GM23338 (cell line): ENCODE results near the gene CX3CL1. TPM values are rescaled to one million over a fixed set of nuclear protein-coding genes. Genes with fewer than 3 reads are reported as not detected.

Experiments
- ATAC-seq: fragments of 200-7000 bp; cut with Tn5 transposase; 3 replicates; pipeline ENCODE4 v1.9.1; 2020
- DNase-seq: peaks from one replicate; pipeline ENCODE4 v3.0.0-alpha.2; 2015; ENCODE audit warnings: low spot score
- H2AFZ ChIP-seq: fragments of 200-600 bp; sonication (generic); 2 replicates; pipeline ENCODE4 v1.8.0; 2016; ENCODE audit warnings: antibody characterized with exemption, mild to moderate bottlenecking, moderate library complexity
- H3F3A ChIP-seq: fragments of 200-600 bp; sonication (generic); replicated peaks from 2 replicates; pipeline ENCODE4 v1.8.0; 2017; ENCODE audit warnings: antibody characterized with exemption, mixed run types, low read depth
- H3K27ac ChIP-seq: fragments of 200-600 bp; sonication (generic); 2 replicates; pipeline ENCODE4 v1.6.1; 2016; ENCODE audit warnings: low read depth
- H3K27me3 ChIP-seq: fragments of 200-600 bp; sonication (generic); 2 replicates; pipeline ENCODE4 v1.8.0; 2016; ENCODE audit warnings: mild to moderate bottlenecking, mixed run types, moderate library complexity; ENCODE audit not compliant: insufficient read depth
- H3K36me3 ChIP-seq: fragments of 200-600 bp; sonication (generic); 2 replicates; pipeline ENCODE4 v1.8.0; 2016; ENCODE audit warnings: mild to moderate bottlenecking; ENCODE audit not compliant: insufficient read depth
- H3K4me1 ChIP-seq: fragments of 200-600 bp; sonication (generic); 2 replicates; pipeline ENCODE4 v1.8.0; 2016; ENCODE audit warnings: mild to moderate bottlenecking, moderate library complexity; ENCODE audit not compliant: insufficient read depth
- H3K4me2 ChIP-seq: fragments of 200-600 bp; sonication (generic); 2 replicates; pipeline ENCODE4 v1.7.1; 2017; ENCODE audit warnings: mixed run types
- H3K4me3 ChIP-seq: fragments of 200-600 bp; sonication (generic); 2 replicates; pipeline ENCODE4 v1.6.1; 2016; ENCODE audit warnings: mixed run types
- H3K79me2 ChIP-seq: fragments of 200-600 bp; sonication (generic); replicated peaks from 2 replicates; pipeline ENCODE4 v1.8.0; 2017; ENCODE audit warnings: mild to moderate bottlenecking; ENCODE audit not compliant: insufficient read depth
- H3K9me2 ChIP-seq: fragments of 200-600 bp; sonication (generic); 2 replicates; pipeline ENCODE4 v1.8.0; 2017; ENCODE audit not compliant: insufficient read depth
- H4K20me1 ChIP-seq: fragments of 200-600 bp; sonication (generic); replicated peaks from 2 replicates; pipeline ENCODE4 v1.8.0; 2017; ENCODE audit warnings: mild to moderate bottlenecking; ENCODE audit not compliant: insufficient read depth
- H3K27ac Mint-ChIP-seq: 2 replicates; pipeline ENCODE4 v1.8.0; 2020; ENCODE audit warnings: inconsistent platforms, mild to moderate bottlenecking, moderate library complexity, mixed read lengths
- H3K27me3 Mint-ChIP-seq: 3 replicates; pipeline ENCODE4 v1.8.0; 2022; ENCODE audit warnings: low read depth, mild to moderate bottlenecking, moderate library complexity, mixed read lengths, inconsistent platforms; ENCODE audit not compliant: insufficient read depth, poor library complexity
- H3K36me3 Mint-ChIP-seq: 3 replicates; pipeline ENCODE4 v1.8.0; 2021; ENCODE audit warnings: low read depth, mild to moderate bottlenecking, inconsistent platforms, moderate library complexity, mixed read lengths
- H3K4me1 Mint-ChIP-seq: 3 replicates; pipeline ENCODE4 v1.8.0; 2020; ENCODE audit warnings: mild to moderate bottlenecking, inconsistent platforms, mixed read lengths
- H3K4me3 Mint-ChIP-seq: 3 replicates; pipeline ENCODE4 v1.8.0; 2021; ENCODE audit warnings: moderate library complexity, mild to moderate bottlenecking, inconsistent platforms, mixed read lengths
- H3K9me3 Mint-ChIP-seq: 3 replicates; pipeline ENCODE4 v1.8.0; 2020; ENCODE audit warnings: moderate library complexity, mild to moderate bottlenecking, inconsistent platforms, mixed read lengths
- CREB1 ChIP-seq: fragments of 250-450 bp; sonication (Bioruptor Pico); IDR thresholded peaks from 2 replicates; pipeline ENCODE4 v1.5.0; 2020; ENCODE audit warnings: low read depth, mild to moderate bottlenecking, moderate library complexity
- ETS1 ChIP-seq: IDR thresholded peaks from 2 replicates; pipeline ENCODE4 v1.6.1; 2016; ENCODE audit warnings: antibody characterized with exemption
- EZH2 ChIP-seq: fragments of 200-600 bp; sonication (generic); IDR thresholded peaks from one replicate; pipeline ENCODE4 v1.8.0; 2017; ENCODE audit warnings: antibody characterized with exemption, mild to moderate bottlenecking, low read depth; ENCODE audit not compliant: unreplicated experiment
- EZH2phosphoT487 ChIP-seq: fragments of 200-600 bp; sonication (generic); IDR thresholded peaks from one replicate; pipeline ENCODE4 v1.8.1; 2018; ENCODE audit warnings: antibody characterized with exemption; ENCODE audit not compliant: unreplicated experiment
- JUNB ChIP-seq: IDR thresholded peaks from one replicate; pipeline ENCODE4 v1.6.1; 2016; ENCODE audit warnings: antibody characterized with exemption; ENCODE audit not compliant: unreplicated experiment
- NANOG ChIP-seq: IDR thresholded peaks from 2 replicates; pipeline ENCODE4 v1.6.1; 2016; ENCODE audit warnings: antibody characterized with exemption, borderline replicate concordance
- POLR2AphosphoS5 ChIP-seq: IDR thresholded peaks from 2 replicates; pipeline ENCODE4 v1.6.1; 2016; ENCODE audit warnings: antibody characterized with exemption, low read depth
- STAT1 ChIP-seq: IDR thresholded peaks from one replicate; pipeline ENCODE4 v1.6.1; 2016; ENCODE audit warnings: antibody characterized with exemption; ENCODE audit not compliant: unreplicated experiment
- ZNF114 ChIP-seq: fragments of 250-450 bp; sonication (Bioruptor Pico); IDR thresholded peaks from 2 replicates; pipeline ENCODE4 v1.5.0; 2020; ENCODE audit warnings: mild to moderate bottlenecking, moderate library complexity
- ZNF331 ChIP-seq: fragments of 250-450 bp; sonication (Bioruptor Pico); IDR thresholded peaks from 2 replicates; pipeline ENCODE4 v1.5.0; 2020; ENCODE audit warnings: low read depth, mild to moderate bottlenecking, moderate library complexity
- polyA plus RNA-seq: library from polyadenylated mRNA; unstranded; fragments of >200 nt; fragmentation: Nextera tagmentation; extraction: Ambion mirVana; gene quantifications from 2 replicates; pipeline ENCODE4 v1.2.1, GENCODE V29; 2016
- total RNA-seq: library from RNA; depleted of rRNA; stranded (reverse); fragments of >200 nt; shearing (Covaris generic); gene quantifications from 2 replicates; pipeline ENCODE4 v1.2.3, GENCODE V29; 2014
- TF ChIP-seq, protein P1 (sequence below): fragments of 250-450 bp; sonication (Bioruptor Pico); IDR thresholded peaks from 2 replicates; pipeline ENCODE4 v1.5.0; 2020; ENCODE audit warnings: mild to moderate bottlenecking, moderate library complexity
- TF ChIP-seq, protein P2 (sequence below): IDR thresholded peaks from one replicate; pipeline ENCODE4 v1.6.1; 2018; ENCODE audit warnings: antibody characterized with exemption; ENCODE audit not compliant: unreplicated experiment
- TF ChIP-seq, protein P3 (sequence below), 2 experiments: fragments of 200-600 bp in 1 of 2; sonication (generic) in 1 of 2; conservative IDR thresholded peaks; 2 replicates each; pipeline versions ENCODE4 v1.5.1 to v1.6.1; 2016 to 2017; ENCODE audit warnings: antibody characterized with exemption in 2 of 2, low read depth in 2 of 2, mild to moderate bottlenecking in 2 of 2, moderate library complexity in 1 of 2

CX3CL1 gene
- total and polyA plus RNA-seq, 2 experiments from 2014 or later: 0.24 to 2.8 TPM

- H3K36me3 Mint-ChIP-seq: no peaks in the 10 kb centered on the region
- ATAC-seq (no peak), DNase-seq (no peak)
- no peak overlapping the region for H3K4me2 ChIP-seq
- no peaks in the 10 kb centered on the region for H3K36me3 ChIP-seq
- no peaks in the 10 kb centered on the region; the same call in 1 of the 2 replicates for H4K20me1 ChIP-seq
- H2AFZ ChIP-seq: no peak overlapping the region
- no peak overlapping the region for H3K4me3 Mint-ChIP-seq
- H3K79me2 ChIP-seq: no peaks in the 10 kb centered on the region
- H3K27ac ChIP-seq: no peak overlapping the region
- no peak overlapping the region for H3K4me3 ChIP-seq
- no peak overlapping the region for H3K27ac Mint-ChIP-seq
- H3K27me3 Mint-ChIP-seq: peaks cover 9% of the 10 kb centered on the region
- H3K4me1 ChIP-seq: no peaks in the 10 kb centered on the region
- H3K4me1 Mint-ChIP-seq: peaks cover 6% of the 10 kb centered on the region; the same call in 1 of the 3 replicates
- TF ChIP-seq STAT1 (no peak), JUNB (no peak), CREB1 (CRISPR knock-in tag) (no peak), EZH2phosphoT487 (no peak), EZH2 (no peak), NANOG (no peak), POLR2AphosphoS5 (no peak), ZNF114 (CRISPR knock-in tag) (no peak), ETS1 (no peak), ZNF331 (CRISPR knock-in tag) (no peak)
- TF ChIP-seq, protein P1, sequence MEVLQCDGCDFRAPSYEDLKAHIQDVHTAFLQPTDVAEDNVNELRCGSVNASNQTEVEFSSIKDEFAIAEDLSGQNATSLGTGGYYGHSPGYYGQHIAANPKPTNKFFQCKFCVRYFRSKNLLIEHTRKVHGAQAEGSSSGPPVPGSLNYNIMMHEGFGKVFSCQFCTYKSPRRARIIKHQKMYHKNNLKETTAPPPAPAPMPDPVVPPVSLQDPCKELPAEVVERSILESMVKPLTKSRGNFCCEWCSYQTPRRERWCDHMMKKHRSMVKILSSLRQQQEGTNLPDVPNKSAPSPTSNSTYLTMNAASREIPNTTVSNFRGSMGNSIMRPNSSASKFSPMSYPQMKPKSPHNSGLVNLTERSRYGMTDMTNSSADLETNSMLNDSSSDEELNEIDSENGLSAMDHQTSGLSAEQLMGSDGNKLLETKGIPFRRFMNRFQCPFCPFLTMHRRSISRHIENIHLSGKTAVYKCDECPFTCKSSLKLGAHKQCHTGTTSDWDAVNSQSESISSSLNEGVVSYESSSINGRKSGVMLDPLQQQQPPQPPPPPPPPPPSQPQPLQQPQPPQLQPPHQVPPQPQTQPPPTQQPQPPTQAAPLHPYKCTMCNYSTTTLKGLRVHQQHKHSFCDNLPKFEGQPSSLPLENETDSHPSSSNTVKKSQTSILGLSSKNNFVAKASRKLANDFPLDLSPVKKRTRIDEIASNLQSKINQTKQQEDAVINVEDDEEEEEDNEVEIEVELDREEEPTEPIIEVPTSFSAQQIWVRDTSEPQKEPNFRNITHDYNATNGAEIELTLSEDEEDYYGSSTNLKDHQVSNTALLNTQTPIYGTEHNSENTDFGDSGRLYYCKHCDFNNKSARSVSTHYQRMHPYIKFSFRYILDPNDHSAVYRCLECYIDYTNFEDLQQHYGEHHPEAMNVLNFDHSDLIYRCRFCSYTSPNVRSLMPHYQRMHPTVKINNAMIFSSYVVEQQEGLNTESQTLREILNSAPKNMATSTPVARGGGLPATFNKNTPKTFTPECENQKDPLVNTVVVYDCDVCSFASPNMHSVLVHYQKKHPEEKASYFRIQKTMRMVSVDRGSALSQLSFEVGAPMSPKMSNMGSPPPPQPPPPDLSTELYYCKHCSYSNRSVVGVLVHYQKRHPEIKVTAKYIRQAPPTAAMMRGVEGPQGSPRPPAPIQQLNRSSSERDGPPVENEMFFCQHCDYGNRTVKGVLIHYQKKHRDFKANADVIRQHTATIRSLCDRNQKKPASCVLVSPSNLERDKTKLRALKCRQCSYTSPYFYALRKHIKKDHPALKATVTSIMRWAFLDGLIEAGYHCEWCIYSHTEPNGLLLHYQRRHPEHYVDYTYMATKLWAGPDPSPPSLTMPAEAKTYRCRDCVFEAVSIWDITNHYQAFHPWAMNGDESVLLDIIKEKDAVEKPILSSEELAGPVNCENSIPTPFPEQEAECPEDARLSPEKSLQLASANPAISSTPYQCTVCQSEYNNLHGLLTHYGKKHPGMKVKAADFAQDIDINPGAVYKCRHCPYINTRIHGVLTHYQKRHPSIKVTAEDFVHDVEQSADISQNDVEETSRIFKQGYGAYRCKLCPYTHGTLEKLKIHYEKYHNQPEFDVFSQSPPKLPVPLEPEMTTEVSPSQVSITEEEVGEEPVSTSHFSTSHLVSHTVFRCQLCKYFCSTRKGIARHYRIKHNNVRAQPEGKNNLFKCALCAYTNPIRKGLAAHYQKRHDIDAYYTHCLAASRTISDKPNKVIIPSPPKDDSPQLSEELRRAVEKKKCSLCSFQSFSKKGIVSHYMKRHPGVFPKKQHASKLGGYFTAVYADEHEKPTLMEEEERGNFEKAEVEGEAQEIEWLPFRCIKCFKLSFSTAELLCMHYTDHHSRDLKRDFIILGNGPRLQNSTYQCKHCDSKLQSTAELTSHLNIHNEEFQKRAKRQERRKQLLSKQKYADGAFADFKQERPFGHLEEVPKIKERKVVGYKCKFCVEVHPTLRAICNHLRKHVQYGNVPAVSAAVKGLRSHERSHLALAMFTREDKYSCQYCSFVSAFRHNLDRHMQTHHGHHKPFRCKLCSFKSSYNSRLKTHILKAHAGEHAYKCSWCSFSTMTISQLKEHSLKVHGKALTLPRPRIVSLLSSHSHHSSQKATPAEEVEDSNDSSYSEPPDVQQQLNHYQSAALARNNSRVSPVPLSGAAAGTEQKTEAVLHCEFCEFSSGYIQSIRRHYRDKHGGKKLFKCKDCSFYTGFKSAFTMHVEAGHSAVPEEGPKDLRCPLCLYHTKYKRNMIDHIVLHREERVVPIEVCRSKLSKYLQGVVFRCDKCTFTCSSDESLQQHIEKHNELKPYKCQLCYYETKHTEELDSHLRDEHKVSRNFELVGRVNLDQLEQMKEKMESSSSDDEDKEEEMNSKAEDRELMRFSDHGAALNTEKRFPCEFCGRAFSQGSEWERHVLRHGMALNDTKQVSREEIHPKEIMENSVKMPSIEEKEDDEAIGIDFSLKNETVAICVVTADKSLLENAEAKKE (CRISPR knock-in tag): no peak
- TF ChIP-seq, protein P2, sequence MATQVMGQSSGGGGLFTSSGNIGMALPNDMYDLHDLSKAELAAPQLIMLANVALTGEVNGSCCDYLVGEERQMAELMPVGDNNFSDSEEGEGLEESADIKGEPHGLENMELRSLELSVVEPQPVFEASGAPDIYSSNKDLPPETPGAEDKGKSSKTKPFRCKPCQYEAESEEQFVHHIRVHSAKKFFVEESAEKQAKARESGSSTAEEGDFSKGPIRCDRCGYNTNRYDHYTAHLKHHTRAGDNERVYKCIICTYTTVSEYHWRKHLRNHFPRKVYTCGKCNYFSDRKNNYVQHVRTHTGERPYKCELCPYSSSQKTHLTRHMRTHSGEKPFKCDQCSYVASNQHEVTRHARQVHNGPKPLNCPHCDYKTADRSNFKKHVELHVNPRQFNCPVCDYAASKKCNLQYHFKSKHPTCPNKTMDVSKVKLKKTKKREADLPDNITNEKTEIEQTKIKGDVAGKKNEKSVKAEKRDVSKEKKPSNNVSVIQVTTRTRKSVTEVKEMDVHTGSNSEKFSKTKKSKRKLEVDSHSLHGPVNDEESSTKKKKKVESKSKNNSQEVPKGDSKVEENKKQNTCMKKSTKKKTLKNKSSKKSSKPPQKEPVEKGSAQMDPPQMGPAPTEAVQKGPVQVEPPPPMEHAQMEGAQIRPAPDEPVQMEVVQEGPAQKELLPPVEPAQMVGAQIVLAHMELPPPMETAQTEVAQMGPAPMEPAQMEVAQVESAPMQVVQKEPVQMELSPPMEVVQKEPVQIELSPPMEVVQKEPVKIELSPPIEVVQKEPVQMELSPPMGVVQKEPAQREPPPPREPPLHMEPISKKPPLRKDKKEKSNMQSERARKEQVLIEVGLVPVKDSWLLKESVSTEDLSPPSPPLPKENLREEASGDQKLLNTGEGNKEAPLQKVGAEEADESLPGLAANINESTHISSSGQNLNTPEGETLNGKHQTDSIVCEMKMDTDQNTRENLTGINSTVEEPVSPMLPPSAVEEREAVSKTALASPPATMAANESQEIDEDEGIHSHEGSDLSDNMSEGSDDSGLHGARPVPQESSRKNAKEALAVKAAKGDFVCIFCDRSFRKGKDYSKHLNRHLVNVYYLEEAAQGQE: no peak
- TF ChIP-seq, protein P3, sequence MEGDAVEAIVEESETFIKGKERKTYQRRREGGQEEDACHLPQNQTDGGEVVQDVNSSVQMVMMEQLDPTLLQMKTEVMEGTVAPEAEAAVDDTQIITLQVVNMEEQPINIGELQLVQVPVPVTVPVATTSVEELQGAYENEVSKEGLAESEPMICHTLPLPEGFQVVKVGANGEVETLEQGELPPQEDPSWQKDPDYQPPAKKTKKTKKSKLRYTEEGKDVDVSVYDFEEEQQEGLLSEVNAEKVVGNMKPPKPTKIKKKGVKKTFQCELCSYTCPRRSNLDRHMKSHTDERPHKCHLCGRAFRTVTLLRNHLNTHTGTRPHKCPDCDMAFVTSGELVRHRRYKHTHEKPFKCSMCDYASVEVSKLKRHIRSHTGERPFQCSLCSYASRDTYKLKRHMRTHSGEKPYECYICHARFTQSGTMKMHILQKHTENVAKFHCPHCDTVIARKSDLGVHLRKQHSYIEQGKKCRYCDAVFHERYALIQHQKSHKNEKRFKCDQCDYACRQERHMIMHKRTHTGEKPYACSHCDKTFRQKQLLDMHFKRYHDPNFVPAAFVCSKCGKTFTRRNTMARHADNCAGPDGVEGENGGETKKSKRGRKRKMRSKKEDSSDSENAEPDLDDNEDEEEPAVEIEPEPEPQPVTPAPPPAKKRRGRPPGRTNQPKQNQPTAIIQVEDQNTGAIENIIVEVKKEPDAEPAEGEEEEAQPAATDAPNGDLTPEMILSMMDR (conservative IDR thresholded peaks at IDR 0.05; ENCODE audit: low read depth in 2 of 2): no peak
- H3F3A ChIP-seq: no peaks in the 10 kb centered on the region
- no peaks in the 10 kb centered on the region; the same call in 2 of the 3 replicates for H3K9me3 Mint-ChIP-seq
- H3K9me2 ChIP-seq: no peaks in the 10 kb centered on the region
- no peaks in the 10 kb centered on the region for H3K27me3 ChIP-seq
Observed at GRCh38 chr16:57355898-57356414, 16.3 kb upstream of the CX3CL1 start.
